ENCODE data around the gene SENP2.
"Not testable (repeated sequence)": the region's sequence is repeated elsewhere in the genome, so short reads cannot be mapped to it uniquely, and the experiment has no call there.

Gene SENP2

DNA sequence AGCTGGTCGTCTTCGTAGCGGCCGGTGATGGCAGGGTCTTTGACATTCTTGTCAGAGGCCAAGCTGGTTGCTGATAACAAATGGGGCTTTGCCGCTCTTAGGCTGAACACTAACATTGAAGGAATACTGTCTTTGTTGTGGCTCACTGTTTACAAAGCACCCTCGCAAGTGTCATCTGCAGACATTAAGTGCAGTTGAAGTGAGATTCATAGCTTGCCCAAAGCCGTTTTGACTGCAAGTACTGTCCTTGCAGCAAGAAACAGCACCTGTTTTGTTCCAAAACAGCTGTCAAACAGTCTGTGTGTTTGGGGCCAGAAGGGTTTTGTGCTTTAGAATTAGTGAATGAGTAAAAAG is 568 bp downstream of the SENP2 start:
- no peak for DNase-seq (ENCODE audit: low spot score)

DNA sequence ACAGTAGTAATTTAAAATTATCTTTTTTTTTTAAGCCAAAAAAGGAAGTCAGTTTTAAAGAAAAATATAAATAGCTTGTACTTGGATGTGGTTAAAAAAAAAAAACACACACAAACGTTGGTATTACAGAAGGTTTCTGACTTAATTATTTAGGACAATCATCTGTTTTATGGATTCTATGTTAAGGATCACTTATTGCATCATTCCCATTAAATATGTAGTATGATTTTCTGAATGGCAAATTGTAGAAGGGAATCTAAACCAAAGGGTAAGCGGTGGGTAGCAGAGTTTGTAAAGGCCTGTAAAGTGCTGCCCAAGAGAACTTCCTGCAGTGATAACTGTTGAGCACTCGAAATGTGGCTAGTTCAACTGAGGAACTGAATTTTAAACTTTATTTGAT is 8.0 kb downstream of the SENP2 start:
- DNase-seq (ENCODE audit: low spot score): no peak

GRCh38 chr3:185595526-185595925 is 9.4 kb downstream of the SENP2 start:
- no peak for DNase-seq (ENCODE audit: low spot score)

GRCh38 chr3:185605566-185605965 is 19.5 kb downstream of the SENP2 start:
- DNase-seq (ENCODE audit: low spot score): no peak

DNA sequence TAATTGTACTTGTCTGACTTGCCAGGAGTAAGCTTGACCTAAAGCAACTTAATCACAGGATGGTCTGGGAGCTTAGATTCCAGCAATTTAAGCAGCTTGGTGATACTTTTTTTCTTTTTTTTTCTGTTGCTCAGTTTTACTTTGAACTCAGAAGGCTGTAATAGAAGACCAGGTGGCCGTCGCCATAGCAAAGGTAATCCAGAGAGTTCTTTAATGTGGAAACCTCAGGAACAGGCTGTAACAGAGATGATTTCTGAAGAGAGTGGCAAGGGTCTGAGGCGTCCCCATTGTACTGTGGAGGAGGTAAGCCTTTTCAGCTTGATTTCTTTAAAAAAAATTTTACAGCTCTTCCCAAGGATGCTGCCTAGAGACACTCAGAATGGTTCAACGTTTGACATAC is 20.1 kb downstream of the SENP2 start:
- no peak for DNase-seq (ENCODE audit: low spot score)

GRCh38 chr3:185613016-185613415 is 26.9 kb downstream of the SENP2 start:
- no peak for DNase-seq (ENCODE audit: low spot score)

- DNase-seq (ENCODE audit: low spot score): no peak
Observed at GRCh38 chr3:185623939-185624665, 38.0 kb downstream of the SENP2 start.

- no peak for DNase-seq (ENCODE audit: low spot score)
Observed at GRCh38 chr3:185625784-185626183, 39.7 kb downstream of the SENP2 start.

- DNase-seq (ENCODE audit: low spot score): no peak
Observed at GRCh38 chr3:185629554-185630181, 43.6 kb downstream of the SENP2 start.

DNA sequence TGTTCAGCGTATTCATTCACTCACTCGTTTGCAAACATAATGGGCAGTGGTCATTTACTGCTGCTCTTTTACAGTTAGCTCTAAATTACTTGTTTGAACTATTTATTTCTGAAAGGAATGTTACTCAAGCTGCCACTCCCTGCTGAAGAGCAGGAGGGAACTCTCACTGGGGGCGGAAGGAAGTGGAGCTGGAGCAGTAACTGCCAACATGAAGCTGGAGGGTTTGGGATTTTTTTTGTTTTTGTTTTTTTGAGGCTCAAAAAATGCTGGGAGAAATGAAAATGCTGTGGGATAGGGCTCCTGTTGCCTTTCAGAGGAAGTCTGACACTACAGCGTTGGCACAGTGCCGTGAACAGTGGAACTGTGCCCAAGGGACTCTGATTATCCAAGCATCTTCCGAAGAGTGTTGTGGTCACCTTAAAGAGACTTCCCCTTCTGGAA is 44.1 kb downstream of the SENP2 start:
- no peak for DNase-seq (ENCODE audit: low spot score)

- no peak for DNase-seq (ENCODE audit: low spot score)
Observed at GRCh38 chr3:185631108-185631507, 45.0 kb downstream of the SENP2 start.

GRCh38 chr3:185631508-185632206 is 45.6 kb downstream of the SENP2 start:
- no peak for DNase-seq (ENCODE audit: low spot score)

DNA sequence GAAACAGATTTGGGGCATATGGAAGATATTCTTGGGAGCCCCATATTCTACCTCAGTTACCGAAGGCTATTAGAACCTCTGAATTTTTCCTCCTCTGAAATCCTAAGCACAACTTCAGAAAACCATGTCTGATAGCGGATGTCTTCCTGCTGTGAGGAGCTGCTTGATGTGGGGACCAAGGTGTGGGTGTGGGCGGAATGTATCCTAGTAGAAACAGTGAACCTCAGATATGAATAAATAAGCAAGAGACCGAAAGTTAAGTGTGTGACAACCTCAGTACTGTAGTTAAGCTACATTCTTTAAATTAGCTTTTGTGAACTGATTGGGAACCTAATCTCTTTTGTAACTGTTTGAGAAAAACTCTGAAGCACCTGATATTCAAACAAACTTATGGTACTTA is 46.9 kb downstream of the SENP2 start:
- no peak for DNase-seq (ENCODE audit: low spot score)

GRCh38 chr3:185637388-185637787 is 51.3 kb downstream of the SENP2 start:
- DNase-seq (ENCODE audit: low spot score): no peak

- not testable (repeated sequence) for DNase-seq (ENCODE audit: low spot score)
Observed at GRCh38 chr3:185638651-185639050, 52.6 kb downstream of the SENP2 start.

GRCh38 chr3:185639632-185640206 is 53.6 kb downstream of the SENP2 start:
- DNase-seq (ENCODE audit: low spot score): no peak

DNA sequence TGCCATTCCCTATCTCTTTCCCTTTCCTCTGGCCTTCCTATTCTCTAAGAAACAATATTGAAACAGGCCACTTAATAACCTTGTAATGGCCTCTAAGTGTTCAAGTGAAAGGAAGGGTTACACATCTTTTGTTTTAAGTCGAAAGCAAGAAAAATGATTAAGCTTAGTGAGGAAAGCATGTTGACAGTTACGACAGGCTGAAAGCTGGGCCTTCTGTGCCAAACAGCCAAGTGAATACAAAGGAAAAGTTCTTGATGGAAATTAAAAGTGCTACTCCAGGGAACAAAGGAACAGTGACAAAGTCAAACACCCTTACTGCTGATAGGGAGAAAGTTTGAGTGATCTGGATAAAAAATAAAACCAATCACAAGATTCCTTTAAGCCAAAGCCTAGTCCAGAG is 54.2 kb downstream of the SENP2 start:
- DNase-seq (ENCODE audit: low spot score): no peak

- DNase-seq (ENCODE audit: low spot score): not testable (repeated sequence)
Observed at GRCh38 chr3:185645191-185645590, 59.1 kb downstream of the SENP2 start.

- no peak for DNase-seq (ENCODE audit: low spot score)
Observed at GRCh38 chr3:185645596-185646381, 59.7 kb downstream of the SENP2 start.

- no peak for DNase-seq (ENCODE audit: low spot score)
Observed at GRCh38 chr3:185646382-185647133, 60.5 kb downstream of the SENP2 start.

GRCh38 chr3:185647134-185647879 is 61.2 kb downstream of the SENP2 start:
- DNase-seq (ENCODE audit: low spot score): no peak

Measured in hematopoietic multipotent progenitor cell treated with erythropoietin and hydrocortisone succinate and interleukin-3 and kit ligand, for 15 days (in vitro differentiated cells).